WTC11 (cell line): Measurements from ENCODE around the gene ITGA1. TPM values are rescaled to one million over a fixed set of nuclear protein-coding genes. Genes with fewer than 3 reads are reported as not detected.

Source experiments
- ATAC-seq: fragments of 200-7000 bp; cut with Tn5 transposase; 2 replicates; pipeline ENCODE4 v1.10.0; 2021; ENCODE audit warnings: mild to moderate bottlenecking, moderate library complexity
- CTCF ChIA-PET: fragments of 300-600 bp; sonication (Branson Sonifier 250); formaldehyde crosslinking; loops from one replicate; lab custom pipeline; 2021; ENCODE audit warnings: antibody characterized with exemption; lab: Charles Lee
- POLR2A ChIA-PET: fragments of 350-600 bp; sonication (Branson Sonifier 250); formaldehyde crosslinking; loops from one replicate; lab custom pipeline; 2021; ENCODE audit warnings: antibody characterized with exemption; lab: Charles Lee
- DNase-seq: peaks from one replicate; pipeline ENCODE4 v3.0.0; 2021; ENCODE audit warnings: low spot score
- H3K27ac Mint-ChIP-seq: 2 replicates; pipeline ENCODE4 v1.8.0; 2021; ENCODE audit warnings: mixed read lengths
- H3K27me3 Mint-ChIP-seq: 2 replicates; pipeline ENCODE4 v1.8.0; 2021; ENCODE audit warnings: low read depth, mild to moderate bottlenecking, moderate library complexity, mixed read lengths
- H3K36me3 Mint-ChIP-seq: 2 replicates; pipeline ENCODE4 v1.8.0; 2021; ENCODE audit warnings: mixed read lengths
- H3K4me1 Mint-ChIP-seq: 2 replicates; pipeline ENCODE4 v1.8.0; 2022; ENCODE audit warnings: mixed read lengths
- H3K4me3 Mint-ChIP-seq: 2 replicates; pipeline ENCODE4 v1.8.0; 2021; ENCODE audit warnings: mild to moderate bottlenecking, moderate library complexity, mixed read lengths
- H3K9me3 Mint-ChIP-seq: 2 replicates; pipeline ENCODE4 v1.8.0; 2021; ENCODE audit warnings: mixed read lengths
- CREB1 ChIP-seq: sonication (generic); formaldehyde crosslinking; IDR thresholded peaks from 2 replicates; pipeline ENCODE4 v1.8.0; 2023; ENCODE audit warnings: mild to moderate bottlenecking, missing genetic modification reagents
- GTF2I ChIP-seq: fragments of 250-450 bp; sonication (Bioruptor Pico); conservative IDR thresholded peaks from 2 replicates; pipeline ENCODE4 v1.4.0; 2021; ENCODE audit warnings: mild to moderate bottlenecking
- MXD4 ChIP-seq: fragments of 250-450 bp; sonication (Bioruptor Pico); IDR thresholded peaks from 2 replicates; pipeline ENCODE4 v1.8.0; 2021; ENCODE audit warnings: mild to moderate bottlenecking, moderate library complexity, borderline replicate concordance
- MYBL2 ChIP-seq: sonication (generic); formaldehyde crosslinking; IDR thresholded peaks from 2 replicates; pipeline ENCODE4 v1.8.1; 2023; ENCODE audit warnings: mild to moderate bottlenecking, moderate library complexity, missing genetic modification reagents
- NR1H2 ChIP-seq: sonication (generic); formaldehyde crosslinking; IDR thresholded peaks from 2 replicates; pipeline ENCODE4 v1.9.0; 2021; ENCODE audit warnings: mild to moderate bottlenecking, moderate library complexity, missing genetic modification reagents
- NR3C1 ChIP-seq: sonication (generic); formaldehyde crosslinking; conservative IDR thresholded peaks from 2 replicates; pipeline ENCODE4 v1.8.1; 2023; ENCODE audit warnings: low read depth, mild to moderate bottlenecking, missing genetic modification reagents
- ZNF219 ChIP-seq: sonication (generic); formaldehyde crosslinking; IDR thresholded peaks from 2 replicates; pipeline ENCODE4 v1.8.0; 2023; ENCODE audit warnings: missing genetic modification reagents, mild to moderate bottlenecking, borderline replicate concordance
- total RNA-seq: library from RNA; stranded (reverse); gene quantifications from 3 replicates; pipeline ENCODE4 v1.2.3, GENCODE V29; 2021
- TF ChIP-seq, protein P1 (sequence below): sonication (generic); formaldehyde crosslinking; conservative IDR thresholded peaks from 2 replicates; pipeline ENCODE4 v1.8.1; 2022; ENCODE audit warnings: mild to moderate bottlenecking, missing genetic modification reagents
- TF ChIP-seq, protein P2 (sequence below): sonication (generic); formaldehyde crosslinking; IDR thresholded peaks from 2 replicates; pipeline ENCODE4 v1.8.1; 2022; ENCODE audit warnings: mild to moderate bottlenecking, moderate library complexity, missing genetic modification reagents
- TF ChIP-seq, protein P3 (sequence below): sonication (generic); formaldehyde crosslinking; conservative IDR thresholded peaks from 2 replicates; pipeline ENCODE4 v1.8.1; 2023; ENCODE audit warnings: mild to moderate bottlenecking, low read depth, missing genetic modification reagents, moderate library complexity
- TF ChIP-seq, protein P4 (sequence below): fragments of 250-450 bp; sonication (Bioruptor Pico); IDR thresholded peaks from 2 replicates; pipeline ENCODE4 v2.1.2; 2022; ENCODE audit warnings: mild to moderate bottlenecking, moderate library complexity
- TF ChIP-seq, protein P5 (sequence below): sonication (generic); formaldehyde crosslinking; IDR thresholded peaks from 2 replicates; pipeline ENCODE4 v1.8.0; 2022; ENCODE audit warnings: mild to moderate bottlenecking, missing genetic modification reagents
- TF ChIP-seq, protein P6 (sequence below): fragments of 250-450 bp; sonication (Bioruptor Pico); IDR thresholded peaks from 2 replicates; pipeline ENCODE4 v1.9.0; 2021; ENCODE audit warnings: mild to moderate bottlenecking, borderline replicate concordance
- TF ChIP-seq, protein P7 (sequence below): fragments of 250-450 bp; sonication (Bioruptor Pico); IDR thresholded peaks from 2 replicates; pipeline ENCODE4 v1.8.0; 2021; ENCODE audit warnings: mild to moderate bottlenecking
- TF ChIP-seq, protein P8 (sequence below): sonication (generic); formaldehyde crosslinking; IDR thresholded peaks from 2 replicates; pipeline ENCODE4 v1.8.0; 2022; ENCODE audit warnings: mild to moderate bottlenecking, missing genetic modification reagents
- TF ChIP-seq, protein P9 (sequence below): sonication (generic); formaldehyde crosslinking; IDR thresholded peaks from 2 replicates; pipeline ENCODE4 v1.8.1; 2023; ENCODE audit warnings: mild to moderate bottlenecking, missing genetic modification reagents, borderline replicate concordance

The ITGA1 gene
- total RNA-seq, 1 experiment from 2014 or later: 6.5 TPM

DNA sequence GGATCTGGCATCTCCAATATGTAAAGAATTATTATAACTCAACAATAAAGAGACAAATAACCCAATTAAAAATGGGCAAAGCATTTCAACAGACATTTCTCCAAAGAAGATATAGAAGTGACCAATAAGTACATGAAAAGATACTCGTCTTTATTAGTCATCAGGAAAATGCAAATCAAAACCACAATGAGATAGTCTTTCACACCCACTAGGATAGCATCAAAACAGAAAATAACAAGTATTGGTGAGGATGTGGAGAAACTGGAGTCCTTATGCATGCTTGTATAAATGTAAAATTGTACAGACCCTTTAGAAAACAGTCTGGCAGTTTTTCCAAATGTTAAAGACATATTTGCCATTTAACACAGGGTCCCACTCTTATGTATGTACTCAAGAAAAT lies 39.1 kb upstream of the ITGA1 start:
- Mint-ChIP-seq H3K4me3 (no peak overlapping the region), H3K27me3 (no peaks in the 10 kb centered on the region), H3K27ac (no peak overlapping the region), H3K36me3 (no peaks in the 10 kb centered on the region), H3K9me3 (no peaks in the 10 kb centered on the region), H3K4me1 (peaks cover 11% of the 10 kb centered on the region)
- ChIA-PET CTCF (no interaction called here), POLR2A (no interaction called here)
- DNase-seq: no peak
- no peak for ATAC-seq
- TF ChIP-seq, protein P1, sequence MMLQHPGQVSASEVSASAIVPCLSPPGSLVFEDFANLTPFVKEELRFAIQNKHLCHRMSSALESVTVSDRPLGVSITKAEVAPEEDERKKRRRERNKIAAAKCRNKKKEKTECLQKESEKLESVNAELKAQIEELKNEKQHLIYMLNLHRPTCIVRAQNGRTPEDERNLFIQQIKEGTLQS (CRISPR knock-in tag): no peak
- TF ChIP-seq MYBL2 (CRISPR knock-in tag) (no peak), CREB1 (no peak)
- TF ChIP-seq, protein P2, sequence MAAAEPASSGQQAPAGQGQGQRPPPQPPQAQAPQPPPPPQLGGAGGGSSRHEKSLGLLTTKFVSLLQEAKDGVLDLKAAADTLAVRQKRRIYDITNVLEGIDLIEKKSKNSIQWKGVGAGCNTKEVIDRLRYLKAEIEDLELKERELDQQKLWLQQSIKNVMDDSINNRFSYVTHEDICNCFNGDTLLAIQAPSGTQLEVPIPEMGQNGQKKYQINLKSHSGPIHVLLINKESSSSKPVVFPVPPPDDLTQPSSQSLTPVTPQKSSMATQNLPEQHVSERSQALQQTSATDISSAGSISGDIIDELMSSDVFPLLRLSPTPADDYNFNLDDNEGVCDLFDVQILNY (CRISPR knock-in tag): no peak
- TF ChIP-seq, protein P3, sequence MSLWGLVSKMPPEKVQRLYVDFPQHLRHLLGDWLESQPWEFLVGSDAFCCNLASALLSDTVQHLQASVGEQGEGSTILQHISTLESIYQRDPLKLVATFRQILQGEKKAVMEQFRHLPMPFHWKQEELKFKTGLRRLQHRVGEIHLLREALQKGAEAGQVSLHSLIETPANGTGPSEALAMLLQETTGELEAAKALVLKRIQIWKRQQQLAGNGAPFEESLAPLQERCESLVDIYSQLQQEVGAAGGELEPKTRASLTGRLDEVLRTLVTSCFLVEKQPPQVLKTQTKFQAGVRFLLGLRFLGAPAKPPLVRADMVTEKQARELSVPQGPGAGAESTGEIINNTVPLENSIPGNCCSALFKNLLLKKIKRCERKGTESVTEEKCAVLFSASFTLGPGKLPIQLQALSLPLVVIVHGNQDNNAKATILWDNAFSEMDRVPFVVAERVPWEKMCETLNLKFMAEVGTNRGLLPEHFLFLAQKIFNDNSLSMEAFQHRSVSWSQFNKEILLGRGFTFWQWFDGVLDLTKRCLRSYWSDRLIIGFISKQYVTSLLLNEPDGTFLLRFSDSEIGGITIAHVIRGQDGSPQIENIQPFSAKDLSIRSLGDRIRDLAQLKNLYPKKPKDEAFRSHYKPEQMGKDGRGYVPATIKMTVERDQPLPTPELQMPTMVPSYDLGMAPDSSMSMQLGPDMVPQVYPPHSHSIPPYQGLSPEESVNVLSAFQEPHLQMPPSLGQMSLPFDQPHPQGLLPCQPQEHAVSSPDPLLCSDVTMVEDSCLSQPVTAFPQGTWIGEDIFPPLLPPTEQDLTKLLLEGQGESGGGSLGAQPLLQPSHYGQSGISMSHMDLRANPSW (CRISPR knock-in tag): no peak
- TF ChIP-seq, protein P4, sequence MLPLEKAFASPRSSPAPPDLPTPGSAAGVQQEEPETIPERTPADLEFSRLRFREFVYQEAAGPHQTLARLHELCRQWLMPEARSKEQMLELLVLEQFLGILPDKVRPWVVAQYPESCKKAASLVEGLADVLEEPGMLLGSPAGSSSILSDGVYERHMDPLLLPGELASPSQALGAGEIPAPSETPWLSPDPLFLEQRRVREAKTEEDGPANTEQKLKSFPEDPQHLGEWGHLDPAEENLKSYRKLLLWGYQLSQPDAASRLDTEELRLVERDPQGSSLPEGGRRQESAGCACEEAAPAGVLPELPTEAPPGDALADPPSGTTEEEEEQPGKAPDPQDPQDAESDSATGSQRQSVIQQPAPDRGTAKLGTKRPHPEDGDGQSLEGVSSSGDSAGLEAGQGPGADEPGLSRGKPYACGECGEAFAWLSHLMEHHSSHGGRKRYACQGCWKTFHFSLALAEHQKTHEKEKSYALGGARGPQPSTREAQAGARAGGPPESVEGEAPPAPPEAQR (CRISPR knock-in tag): no peak
- TF ChIP-seq, protein P5, sequence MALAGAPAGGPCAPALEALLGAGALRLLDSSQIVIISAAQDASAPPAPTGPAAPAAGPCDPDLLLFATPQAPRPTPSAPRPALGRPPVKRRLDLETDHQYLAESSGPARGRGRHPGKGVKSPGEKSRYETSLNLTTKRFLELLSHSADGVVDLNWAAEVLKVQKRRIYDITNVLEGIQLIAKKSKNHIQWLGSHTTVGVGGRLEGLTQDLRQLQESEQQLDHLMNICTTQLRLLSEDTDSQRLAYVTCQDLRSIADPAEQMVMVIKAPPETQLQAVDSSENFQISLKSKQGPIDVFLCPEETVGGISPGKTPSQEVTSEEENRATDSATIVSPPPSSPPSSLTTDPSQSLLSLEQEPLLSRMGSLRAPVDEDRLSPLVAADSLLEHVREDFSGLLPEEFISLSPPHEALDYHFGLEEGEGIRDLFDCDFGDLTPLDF (CRISPR knock-in tag): no peak
- TF ChIP-seq, all 79 proteins: peak for 0

DNA sequence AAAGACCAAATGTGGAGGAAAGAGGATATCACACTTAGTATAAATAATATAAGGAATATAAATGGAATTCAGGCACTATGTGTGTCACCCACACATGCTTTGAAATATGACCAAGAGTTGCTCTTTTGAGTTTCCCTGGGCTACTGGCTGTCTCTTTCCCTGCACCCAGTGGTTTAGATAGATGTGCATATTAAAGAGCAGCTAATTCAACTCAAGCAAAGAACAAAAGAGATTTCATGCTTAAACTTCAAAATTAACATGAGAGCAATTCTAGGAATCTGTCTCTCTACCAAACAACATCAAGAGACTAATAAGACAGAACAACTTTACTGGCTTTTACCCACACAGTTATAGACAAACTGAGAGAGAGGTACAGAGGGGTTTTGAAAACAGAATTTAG lies 38.0 kb upstream of the ITGA1 start:
- Mint-ChIP-seq H3K27me3 (no peaks in the 10 kb centered on the region), H3K27ac (no peak overlapping the region), H3K9me3 (no peaks in the 10 kb centered on the region), H3K36me3 (no peaks in the 10 kb centered on the region), H3K4me3 (no peak overlapping the region), H3K4me1 (peaks cover 11% of the 10 kb centered on the region)
- peak; percentile 30; the same call in 1 of the 2 replicates for ATAC-seq
- no peak for DNase-seq
- CTCF ChIA-PET: no interaction called here
- POLR2A ChIA-PET: no interaction called here
- no peak for TF ChIP-seq NR3C1 (CRISPR knock-in tag)
- TF ChIP-seq, protein P5 (CRISPR knock-in tag): no peak
- TF ChIP-seq, protein P6, sequence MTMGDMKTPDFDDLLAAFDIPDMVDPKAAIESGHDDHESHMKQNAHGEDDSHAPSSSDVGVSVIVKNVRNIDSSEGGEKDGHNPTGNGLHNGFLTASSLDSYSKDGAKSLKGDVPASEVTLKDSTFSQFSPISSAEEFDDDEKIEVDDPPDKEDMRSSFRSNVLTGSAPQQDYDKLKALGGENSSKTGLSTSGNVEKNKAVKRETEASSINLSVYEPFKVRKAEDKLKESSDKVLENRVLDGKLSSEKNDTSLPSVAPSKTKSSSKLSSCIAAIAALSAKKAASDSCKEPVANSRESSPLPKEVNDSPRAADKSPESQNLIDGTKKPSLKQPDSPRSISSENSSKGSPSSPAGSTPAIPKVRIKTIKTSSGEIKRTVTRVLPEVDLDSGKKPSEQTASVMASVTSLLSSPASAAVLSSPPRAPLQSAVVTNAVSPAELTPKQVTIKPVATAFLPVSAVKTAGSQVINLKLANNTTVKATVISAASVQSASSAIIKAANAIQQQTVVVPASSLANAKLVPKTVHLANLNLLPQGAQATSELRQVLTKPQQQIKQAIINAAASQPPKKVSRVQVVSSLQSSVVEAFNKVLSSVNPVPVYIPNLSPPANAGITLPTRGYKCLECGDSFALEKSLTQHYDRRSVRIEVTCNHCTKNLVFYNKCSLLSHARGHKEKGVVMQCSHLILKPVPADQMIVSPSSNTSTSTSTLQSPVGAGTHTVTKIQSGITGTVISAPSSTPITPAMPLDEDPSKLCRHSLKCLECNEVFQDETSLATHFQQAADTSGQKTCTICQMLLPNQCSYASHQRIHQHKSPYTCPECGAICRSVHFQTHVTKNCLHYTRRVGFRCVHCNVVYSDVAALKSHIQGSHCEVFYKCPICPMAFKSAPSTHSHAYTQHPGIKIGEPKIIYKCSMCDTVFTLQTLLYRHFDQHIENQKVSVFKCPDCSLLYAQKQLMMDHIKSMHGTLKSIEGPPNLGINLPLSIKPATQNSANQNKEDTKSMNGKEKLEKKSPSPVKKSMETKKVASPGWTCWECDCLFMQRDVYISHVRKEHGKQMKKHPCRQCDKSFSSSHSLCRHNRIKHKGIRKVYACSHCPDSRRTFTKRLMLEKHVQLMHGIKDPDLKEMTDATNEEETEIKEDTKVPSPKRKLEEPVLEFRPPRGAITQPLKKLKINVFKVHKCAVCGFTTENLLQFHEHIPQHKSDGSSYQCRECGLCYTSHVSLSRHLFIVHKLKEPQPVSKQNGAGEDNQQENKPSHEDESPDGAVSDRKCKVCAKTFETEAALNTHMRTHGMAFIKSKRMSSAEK (CRISPR knock-in tag): no peak
- TF ChIP-seq MXD4 (CRISPR knock-in tag): no peak
- TF ChIP-seq, protein P7, sequence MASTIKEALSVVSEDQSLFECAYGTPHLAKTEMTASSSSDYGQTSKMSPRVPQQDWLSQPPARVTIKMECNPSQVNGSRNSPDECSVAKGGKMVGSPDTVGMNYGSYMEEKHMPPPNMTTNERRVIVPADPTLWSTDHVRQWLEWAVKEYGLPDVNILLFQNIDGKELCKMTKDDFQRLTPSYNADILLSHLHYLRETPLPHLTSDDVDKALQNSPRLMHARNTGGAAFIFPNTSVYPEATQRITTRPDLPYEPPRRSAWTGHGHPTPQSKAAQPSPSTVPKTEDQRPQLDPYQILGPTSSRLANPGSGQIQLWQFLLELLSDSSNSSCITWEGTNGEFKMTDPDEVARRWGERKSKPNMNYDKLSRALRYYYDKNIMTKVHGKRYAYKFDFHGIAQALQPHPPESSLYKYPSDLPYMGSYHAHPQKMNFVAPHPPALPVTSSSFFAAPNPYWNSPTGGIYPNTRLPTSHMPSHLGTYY (CRISPR knock-in tag): no peak
- TF ChIP-seq, protein P8, sequence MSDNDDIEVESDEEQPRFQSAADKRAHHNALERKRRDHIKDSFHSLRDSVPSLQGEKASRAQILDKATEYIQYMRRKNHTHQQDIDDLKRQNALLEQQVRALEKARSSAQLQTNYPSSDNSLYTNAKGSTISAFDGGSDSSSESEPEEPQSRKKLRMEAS (CRISPR knock-in tag): no peak
- TF ChIP-seq, protein P9, sequence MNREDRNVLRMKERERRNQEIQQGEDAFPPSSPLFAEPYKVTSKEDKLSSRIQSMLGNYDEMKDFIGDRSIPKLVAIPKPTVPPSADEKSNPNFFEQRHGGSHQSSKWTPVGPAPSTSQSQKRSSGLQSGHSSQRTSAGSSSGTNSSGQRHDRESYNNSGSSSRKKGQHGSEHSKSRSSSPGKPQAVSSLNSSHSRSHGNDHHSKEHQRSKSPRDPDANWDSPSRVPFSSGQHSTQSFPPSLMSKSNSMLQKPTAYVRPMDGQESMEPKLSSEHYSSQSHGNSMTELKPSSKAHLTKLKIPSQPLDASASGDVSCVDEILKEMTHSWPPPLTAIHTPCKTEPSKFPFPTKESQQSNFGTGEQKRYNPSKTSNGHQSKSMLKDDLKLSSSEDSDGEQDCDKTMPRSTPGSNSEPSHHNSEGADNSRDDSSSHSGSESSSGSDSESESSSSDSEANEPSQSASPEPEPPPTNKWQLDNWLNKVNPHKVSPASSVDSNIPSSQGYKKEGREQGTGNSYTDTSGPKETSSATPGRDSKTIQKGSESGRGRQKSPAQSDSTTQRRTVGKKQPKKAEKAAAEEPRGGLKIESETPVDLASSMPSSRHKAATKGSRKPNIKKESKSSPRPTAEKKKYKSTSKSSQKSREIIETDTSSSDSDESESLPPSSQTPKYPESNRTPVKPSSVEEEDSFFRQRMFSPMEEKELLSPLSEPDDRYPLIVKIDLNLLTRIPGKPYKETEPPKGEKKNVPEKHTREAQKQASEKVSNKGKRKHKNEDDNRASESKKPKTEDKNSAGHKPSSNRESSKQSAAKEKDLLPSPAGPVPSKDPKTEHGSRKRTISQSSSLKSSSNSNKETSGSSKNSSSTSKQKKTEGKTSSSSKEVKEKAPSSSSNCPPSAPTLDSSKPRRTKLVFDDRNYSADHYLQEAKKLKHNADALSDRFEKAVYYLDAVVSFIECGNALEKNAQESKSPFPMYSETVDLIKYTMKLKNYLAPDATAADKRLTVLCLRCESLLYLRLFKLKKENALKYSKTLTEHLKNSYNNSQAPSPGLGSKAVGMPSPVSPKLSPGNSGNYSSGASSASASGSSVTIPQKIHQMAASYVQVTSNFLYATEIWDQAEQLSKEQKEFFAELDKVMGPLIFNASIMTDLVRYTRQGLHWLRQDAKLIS (CRISPR knock-in tag): no peak
- no peak for TF ChIP-seq GTF2I (CRISPR knock-in tag)
- TF ChIP-seq ZNF219 (CRISPR knock-in tag): no peak
- TF ChIP-seq NR1H2 (CRISPR knock-in tag): no peak
